HG03095 (cell line): Measurements from ENCODE around the gene AOPEP.

Experiments
- ATAC-seq: cut with Tn5 transposase; IDR thresholded peaks from one replicate; pipeline ENCODE4 v1.9.1; 2021; ENCODE audit warnings: moderate library complexity; ENCODE audit not compliant: unreplicated experiment

The AOPEP gene

GRCh38 chr9:94785215-94786169 is 59.0 kb downstream of the AOPEP start:
- no peak for ATAC-seq

- ATAC-seq, result no peak
Measured at GRCh38 chr9:94786586-94786985, 60.1 kb downstream of the AOPEP start.

- no peak for ATAC-seq
Measured at GRCh38 chr9:94787266-94787665, 60.8 kb downstream of the AOPEP start.

GRCh38 chr9:94788570-94789105 is 62.1 kb downstream of the AOPEP start:
- no peak for ATAC-seq

- no peak for ATAC-seq
Measured at GRCh38 chr9:94791435-94791834, 64.9 kb downstream of the AOPEP start.

GRCh38 chr9:94792511-94792910 is 66.0 kb downstream of the AOPEP start:
- ATAC-seq, result no peak

GRCh38 chr9:94794476-94795167 is 68.1 kb downstream of the AOPEP start:
- ATAC-seq, result no peak

GRCh38 chr9:94796687-94797086 is 70.2 kb downstream of the AOPEP start:
- no peak for ATAC-seq

GRCh38 chr9:94798201-94798600 is 71.7 kb downstream of the AOPEP start:
- no peak for ATAC-seq

GRCh38 chr9:94798708-94799107 is 72.2 kb downstream of the AOPEP start:
- no peak for ATAC-seq

GRCh38 chr9:94799578-94800264 is 73.2 kb downstream of the AOPEP start:
- no peak for ATAC-seq

GRCh38 chr9:94800424-94801117 is 74.1 kb downstream of the AOPEP start:
- ATAC-seq, result no peak

- ATAC-seq, result no peak
Measured at GRCh38 chr9:94801234-94801633, 74.7 kb downstream of the AOPEP start.

- no peak for ATAC-seq
Measured at GRCh38 chr9:94801681-94802080, 75.2 kb downstream of the AOPEP start.

- no peak for ATAC-seq
Measured at GRCh38 chr9:94802251-94802650, 75.8 kb downstream of the AOPEP start.

GRCh38 chr9:94802793-94803192 is 76.3 kb downstream of the AOPEP start:
- peak; percentile 66 for ATAC-seq

GRCh38 chr9:94804316-94804715 is 77.8 kb downstream of the AOPEP start:
- ATAC-seq, result no peak

GRCh38 chr9:94805051-94805489 is 78.6 kb downstream of the AOPEP start:
- ATAC-seq, result no peak

- ATAC-seq, result no peak
Measured at GRCh38 chr9:94805585-94805984, 79.1 kb downstream of the AOPEP start.

GRCh38 chr9:94806307-94806893 is 79.9 kb downstream of the AOPEP start:
- no peak for ATAC-seq
